H1 (cell line): Measurements from ENCODE around the gene PKDREJ. TPM values are rescaled to one million over a fixed set of nuclear protein-coding genes. Genes with fewer than 3 reads are reported as not detected.

Experiments
- BACH1 ChIP-seq: IDR thresholded peaks from 2 replicates; pipeline ENCODE4 v1.6.1; 2012; ENCODE audit warnings: low read length, improper control_type of control experiment
- BCL11A ChIP-seq, 2 experiments: IDR thresholded peaks; one replicate each; pipeline ENCODE4 v1.6.1; 2011; ENCODE audit warnings: low read depth in 2 of 2, low read length in 2 of 2, mild to moderate bottlenecking in 2 of 2
- CBX8 ChIP-seq: fragments of 300-800, 300-1000 bp; sonication (generic); IDR thresholded peaks from 2 replicates; pipeline ENCODE4 v1.7.1; 2016; ENCODE audit warnings: low read depth, low read length, borderline replicate concordance
- CEBPB ChIP-seq: IDR thresholded peaks from 2 replicates; pipeline ENCODE4 v1.6.1; 2012; ENCODE audit warnings: low read depth, low read length
- CHD2 ChIP-seq: IDR thresholded peaks from 2 replicates; pipeline ENCODE4 v1.6.1; 2012; ENCODE audit warnings: low read length, improper control_type of control experiment
- CREB1 ChIP-seq: IDR thresholded peaks from 2 replicates; pipeline ENCODE4 v1.6.1; 2012; ENCODE audit warnings: inconsistent platforms
- CTBP2 ChIP-seq: IDR thresholded peaks from 2 replicates; pipeline ENCODE4 v1.7.0; 2011; ENCODE audit warnings: borderline replicate concordance, mild to moderate bottlenecking, moderate library complexity, mixed read lengths, low read length; ENCODE audit not compliant: insufficient read depth, insufficient read length
- EP300 ChIP-seq, 2 experiments: IDR thresholded peaks; 1 replicate in 1 of 2; 2 replicates in 1 of 2; pipeline ENCODE4 v1.6.1; 2011 to 2012; ENCODE audit warnings: low read depth in 2 of 2, low read length in 2 of 2, mild to moderate bottlenecking in 2 of 2, borderline replicate concordance in 1 of 2, inconsistent platforms in 1 of 2, moderate library complexity in 1 of 2
- EZH2 ChIP-seq: fragments of 200-600 bp; sonication (generic); IDR thresholded peaks from 2 replicates; pipeline ENCODE4 v1.7.1; 2012; ENCODE audit warnings: low read depth, mild to moderate bottlenecking, moderate library complexity, low read length, inconsistent platforms; ENCODE audit not compliant: severe bottlenecking
- GABPA ChIP-seq: IDR thresholded peaks from 2 replicates; pipeline ENCODE4 v1.6.1; 2011; ENCODE audit warnings: mild to moderate bottlenecking, low read length, moderate library complexity, borderline replicate concordance; ENCODE audit not compliant: insufficient read depth
- HDAC2 ChIP-seq, 2 experiments: fragments of 300-600 bp in 1 of 2; sonication (generic) in 1 of 2; IDR thresholded peaks; 2 replicates each; pipeline ENCODE4 v1.6.1; 2011 to 2012; ENCODE audit warnings: low read depth in 2 of 2, low read length in 2 of 2, mild to moderate bottlenecking in 2 of 2, moderate library complexity in 2 of 2, borderline replicate concordance in 1 of 2, inconsistent platforms in 1 of 2
- HDAC6 ChIP-seq: IDR thresholded peaks from one replicate; pipeline ENCODE4 v1.7.1; 2012; ENCODE audit warnings: low read depth, mild to moderate bottlenecking, inconsistent platforms, low read length, moderate library complexity
- KDM4A ChIP-seq: IDR thresholded peaks from one replicate; pipeline ENCODE4 v1.7.1; 2012; ENCODE audit warnings: low read depth, mild to moderate bottlenecking, moderate library complexity, low read length, inconsistent platforms; ENCODE audit not compliant: severe bottlenecking
- KDM5A ChIP-seq: fragments of 200-600 bp; IDR thresholded peaks from 2 replicates; pipeline ENCODE4 v1.7.1; 2012; ENCODE audit warnings: mild to moderate bottlenecking, low read length, inconsistent platforms, mixed read lengths
- PHF8 ChIP-seq: fragments of 200-600 bp; sonication (generic); conservative IDR thresholded peaks from 2 replicates; pipeline ENCODE4 v1.7.1; 2012; ENCODE audit warnings: low read depth, mild to moderate bottlenecking, inconsistent platforms, low read length, moderate library complexity
- RAD21 ChIP-seq, 2 experiments: IDR thresholded peaks in 1 of 2; conservative IDR thresholded peaks in 1 of 2; 2 replicates each; pipeline ENCODE4 v1.6.1; 2011; ENCODE audit warnings: low read depth in 2 of 2, low read length in 2 of 2, improper control_type of control experiment in 1 of 2, inconsistent platforms in 1 of 2, mild to moderate bottlenecking in 1 of 2, moderate library complexity in 1 of 2
- RBBP5 ChIP-seq: IDR thresholded peaks from 2 replicates; pipeline ENCODE4 v1.7.1; 2012; ENCODE audit warnings: low read depth, mild to moderate bottlenecking, inconsistent platforms, low read length, moderate library complexity, borderline replicate concordance
- RXRA ChIP-seq: IDR thresholded peaks from 2 replicates; pipeline ENCODE4 v1.6.1; 2011; ENCODE audit warnings: low read depth, mild to moderate bottlenecking, low read length, moderate library complexity; ENCODE audit not compliant: insufficient read depth
- SIRT6 ChIP-seq: IDR thresholded peaks from one replicate; pipeline ENCODE4 v1.7.1; 2012; ENCODE audit warnings: low read length, inconsistent platforms
- SP4 ChIP-seq: IDR thresholded peaks from 2 replicates; pipeline ENCODE4 v1.6.1; 2012; ENCODE audit warnings: low read length, inconsistent platforms
- SUZ12 ChIP-seq: fragments of 200-600 bp; sonication (generic); IDR thresholded peaks from 2 replicates; pipeline ENCODE4 v1.6.1; 2012; ENCODE audit warnings: mild to moderate bottlenecking, inconsistent platforms, low read length, moderate library complexity, mixed read lengths
- USF2 ChIP-seq: IDR thresholded peaks from 2 replicates; pipeline ENCODE4 v1.6.1; 2011; ENCODE audit warnings: low read length, improper control_type of control experiment
- polyA plus RNA-seq, 7 experiments: library from polyadenylated mRNA; depleted of rRNA in 3 of 7; stranded (reverse) in 5 of 7; unstranded in 2 of 7; fragments of >200 nt in 5 of 7; fragments of 200-250 nt in 2 of 7; gene quantifications; 1 replicate in 5 of 7; 2 replicates in 1 of 7; 4 replicates in 1 of 7; pipeline versions ENCODE4 v1.2.1 to v1.2.3, GENCODE V29; 2011 to 2013; ENCODE audit warnings: missing spikeins in 2 of 7, mixed read lengths in 2 of 7
- total RNA-seq: library from RNA; stranded (reverse); fragmentation: NEBNext Ultra II Directional; extraction: Animal tissue kit (Norgen Biotek cat#: 25700); gene quantifications from 2 replicates; pipeline ENCODE4 v1.2.1, GENCODE V29; 2021

The PKDREJ gene
- total and polyA plus RNA-seq, 2 of the 8 experiments (the other 6 are each of a cell fraction or from before 2014, with no cell fraction given): 0.02 to 0.04 TPM

- TF ChIP-seq SIRT6 (no peak), HDAC2 (IDR thresholded peaks at IDR 0.05; ENCODE audit: borderline replicate concordance in 1 of 2, low read depth in 2 of 2, low read length in 2 of 2) (no peak; a peak in 1 of 4 replicates), CEBPB (no peak), CTBP2 (no peak), BACH1 (no peak), KDM5A (0 out of 2 replicates have a peak, but pooled peaks have one; percentile 21), RXRA (no peak), SP4 (no peak), RBBP5 (no peak), GABPA (no peak), PHF8 (no peak; the same call in none of the 2 replicates), RAD21 (IDR thresholded peaks at IDR 0.05 in 1 of 2, conservative IDR thresholded peaks at IDR 0.05 in 1 of 2; ENCODE audit: low read depth in 2 of 2, low read length in 2 of 2) (peak; percentile 25 to 32; a peak in 3 of 4 replicates), EZH2 (no peak), SUZ12 (no peak), HDAC6 (no peak), USF2 (no peak), CREB1 (peak; percentile 93), CHD2 (no peak), KDM4A (peak; percentile 59), CBX8 (no peak), BCL11A (IDR thresholded peaks at IDR 0.05; ENCODE audit: low read depth in 2 of 2, low read length in 2 of 2) (no peak), EP300 (IDR thresholded peaks at IDR 0.05; ENCODE audit: borderline replicate concordance in 1 of 2, low read depth in 2 of 2, low read length in 2 of 2) (no peak)
Observed at GRCh38 chr22:46296257-46297150, 33.4 kb upstream of the PKDREJ start, which contains the start of gene GTSE1 (continued).
